Smooth muscle cell of bladder (primary cell): ENCODE measurements around the gene APOD. TPM values are rescaled to one million over a fixed set of nuclear protein-coding genes. Genes with fewer than 3 reads are reported as not detected.

ENCODE experiments used
- total RNA-seq: library from RNA; depleted of rRNA; stranded (reverse); fragments of >200 nt; gene quantifications from 2 replicates; pipeline ENCODE4 v1.2.3, GENCODE V29; 2014

The APOD gene
- 0.18 and 0.43 TPM in 2 replicates for total RNA-seq

DNA sequence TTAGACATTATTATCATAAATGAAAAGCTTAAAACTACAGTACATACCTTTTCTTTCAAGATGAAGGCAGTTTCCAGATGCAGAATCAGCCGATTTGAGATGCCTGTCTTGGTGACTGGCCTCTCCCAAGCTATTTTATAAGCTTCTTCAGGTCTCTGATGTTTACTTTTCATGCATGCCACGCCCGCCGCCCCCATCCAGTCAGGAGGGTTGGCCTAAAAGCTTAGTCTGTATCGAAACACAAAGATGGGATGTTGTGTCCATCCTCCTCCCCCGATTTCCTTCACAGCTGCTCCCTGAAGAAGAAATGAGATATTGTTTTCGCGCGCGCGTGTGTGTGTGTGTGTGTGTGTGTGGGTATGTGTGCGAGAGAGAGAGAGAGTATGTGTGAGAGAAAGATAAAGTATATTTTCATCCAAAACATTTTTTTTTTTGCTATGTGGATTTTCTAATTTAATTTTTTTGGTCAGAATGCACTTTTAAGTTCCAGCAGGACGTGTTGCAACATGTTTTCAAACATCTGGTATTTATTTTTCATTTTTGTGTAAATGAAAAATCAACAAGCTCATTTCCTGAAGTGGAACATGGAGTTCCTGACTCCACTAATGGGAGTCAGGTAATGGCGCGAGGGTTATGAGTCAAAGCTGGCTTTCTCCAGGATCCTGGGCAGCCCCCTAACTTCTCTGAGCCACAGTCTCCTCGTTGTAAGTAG is at the start of gene APOD:
TSS of gene APOD (minus strand) at position 110 of the 712 bp plus-strand sequence. CDS start 4,479 bp downstream, outside the sequence.

DNA sequence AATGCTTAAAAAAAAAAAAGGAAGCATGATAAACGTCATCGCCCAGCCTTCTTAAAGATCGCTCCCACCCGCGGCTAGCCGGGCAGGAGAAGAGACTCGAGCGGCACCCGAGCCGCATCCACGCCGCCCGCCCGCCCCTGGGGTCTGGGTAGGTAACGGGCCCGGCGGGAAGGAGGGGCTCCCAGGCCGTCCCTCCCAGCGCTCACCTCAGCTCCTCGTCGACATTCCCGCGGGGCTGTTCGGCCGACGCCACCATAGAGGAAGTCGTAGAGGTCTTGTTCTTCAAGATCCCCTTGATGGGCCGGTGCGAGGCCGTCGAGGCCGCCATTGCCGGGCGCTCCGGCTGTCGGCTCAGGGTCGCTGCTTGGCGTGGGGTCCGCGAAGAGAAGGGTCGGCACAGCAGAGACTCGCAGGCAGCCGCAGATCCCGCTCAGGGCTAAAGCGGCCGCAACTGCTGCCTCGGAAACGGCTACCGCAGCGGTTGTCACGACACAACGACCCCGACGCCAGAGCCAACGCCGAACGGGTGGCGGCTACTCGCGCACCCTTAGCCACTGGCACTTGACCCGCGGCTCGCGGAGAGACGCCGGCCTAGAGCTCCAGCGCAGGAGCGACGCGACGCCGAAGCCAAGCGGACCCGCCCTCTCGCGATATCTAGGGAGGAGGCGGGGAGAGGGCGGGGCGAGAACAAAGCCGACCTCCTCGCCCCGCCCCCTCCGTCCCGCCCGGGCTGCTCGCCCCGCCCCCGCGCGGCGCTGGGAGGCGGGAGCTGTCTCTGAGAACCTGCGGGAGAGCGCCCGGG is 40.8 kb downstream of the APOD start, which contains the start of gene PPP1R2:
TSS of gene PPP1R2 (minus strand) at position 628 of the 802 bp plus-strand sequence. CDS start at position 328, 300 bp downstream.

Other genes with a start within 250 kb of the APOD start
- 78.2 and 79.6 TPM in 2 replicates for gene ACAP2, start 140.9 kb downstream of the APOD start, total RNA-seq
- gene PPP1R2, start 40.6 kb downstream of the APOD start, total RNA-seq, result 103 and 111 TPM in 2 replicates
- 0.57 and 0.74 TPM in 2 replicates for gene MUC20, start 137.0 kb upstream of the APOD start, total RNA-seq
- gene MUC4, start 228.0 kb upstream of the APOD start, total RNA-seq, result under 0.01 TPM in 1 of 2 replicates, not detected in the other